ENCODE data around the gene ELL2. TPM values are rescaled to one million over a fixed set of nuclear protein-coding genes. Genes with fewer than 3 reads are reported as not detected.
A peak's percentile ranks its signal among the peaks of the same experiment; 100 is the strongest.

ELL2 gene
- total and polyA plus RNA-seq, 2 of the 13 experiments (the other 11 are each of a cell fraction or from before 2014, with no cell fraction given): 78.9 to 97.1 TPM

DNA sequence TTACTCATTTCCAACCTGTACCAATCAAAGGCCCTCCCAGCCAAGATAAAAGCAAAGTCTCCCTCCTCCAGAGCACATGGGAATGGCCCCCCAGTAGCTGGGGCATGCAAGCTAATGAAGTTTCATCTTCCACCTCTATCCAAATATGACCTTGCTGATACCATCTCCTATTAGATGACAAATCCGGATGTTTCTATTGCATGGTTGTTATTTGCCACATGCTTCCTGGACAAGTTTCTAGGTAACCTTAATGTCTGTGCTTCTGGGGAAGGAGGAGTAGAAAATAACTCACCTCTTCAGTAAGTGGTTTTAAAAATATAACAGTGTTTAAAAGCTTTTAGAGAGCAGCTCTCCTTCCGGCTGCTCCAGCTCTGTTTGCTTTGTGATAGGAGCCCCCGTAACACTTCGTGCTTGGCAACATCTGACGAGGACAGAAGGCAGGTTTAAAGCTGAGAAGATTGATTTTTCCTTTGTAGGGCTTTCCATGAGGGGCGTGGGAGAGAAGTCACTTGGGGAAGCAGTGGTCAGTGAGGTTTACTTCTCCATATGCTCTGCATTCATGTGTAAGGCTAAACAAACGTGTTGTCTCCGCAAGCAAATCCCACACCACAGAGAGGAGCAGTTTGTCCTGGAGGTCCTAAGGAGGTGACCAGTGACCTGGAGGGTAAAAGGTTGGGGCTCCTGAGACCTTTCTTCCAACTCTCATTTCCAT lies 98.8 kb downstream of the ELL2 start (continued):
- TF ChIP-seq MAZ (IDR thresholded peaks at IDR 0.05; ENCODE audit: borderline replicate concordance, low read depth, low read length) (no peak), MAZ (CRISPR knock-in tag; IDR thresholded peaks at IDR 0.05; ENCODE audit: low read depth) (0 out of 2 replicates have a peak, but pooled peaks have one; percentile 32), CHD4 (IDR thresholded peaks at IDR 0.05; ENCODE audit: borderline replicate concordance, low read length) (no peak; the same call in 1 of the 2 replicates), ZZZ3 (CRISPR knock-in tag; IDR thresholded peaks at IDR 0.05; ENCODE audit: borderline replicate concordance) (no peak), XRCC5 (optimal IDR thresholded peaks at IDR 0.05; ENCODE audit: low read length) (no peak), MED1 (CRISPR knock-in tag; IDR thresholded peaks at IDR 0.05) (peak; percentile 97), SAP130 (CRISPR knock-in tag; IDR thresholded peaks at IDR 0.05; ENCODE audit: low read depth) (peak; percentile 84), EHMT2 (IDR thresholded peaks at IDR 0.05; ENCODE audit: borderline replicate concordance, low read depth, low read length) (no peak), SMC3 (IDR thresholded peaks at IDR 0.05; ENCODE audit: low read length) (no peak), SRSF9 (IDR thresholded peaks at IDR 0.05; ENCODE audit: borderline replicate concordance, insufficient read depth, low read depth, low read length, poor library complexity, severe bottlenecking) (no peak), GLI4 (CRISPR knock-in tag; IDR thresholded peaks at IDR 0.05; ENCODE audit: borderline replicate concordance) (no peak), ZNF33B (CRISPR knock-in tag; IDR thresholded peaks at IDR 0.05) (no peak), RAD51 (IDR thresholded peaks at IDR 0.05; ENCODE audit: borderline replicate concordance) (no peak), PRMT3 (CRISPR knock-in tag; IDR thresholded peaks at IDR 0.05; ENCODE audit: borderline replicate concordance, low read depth) (no peak), ZFP36L1 (CRISPR knock-in tag; IDR thresholded peaks at IDR 0.05) (0 out of 2 replicates have a peak, but pooled peaks have one; percentile 31), MAF1 (CRISPR knock-in tag; IDR thresholded peaks at IDR 0.05; ENCODE audit: borderline replicate concordance) (no peak), REL (CRISPR knock-in tag; conservative IDR thresholded peaks at IDR 0.05) (no peak), KLF11 (CRISPR knock-in tag; IDR thresholded peaks at IDR 0.05) (no peak), ZNF382 (CRISPR knock-in tag; IDR thresholded peaks at IDR 0.05; ENCODE audit: borderline replicate concordance) (no peak), ZNF549 (CRISPR knock-in tag; IDR thresholded peaks at IDR 0.05) (no peak), ZNF891 (CRISPR knock-in tag; IDR thresholded peaks at IDR 0.05) (no peak), SNRNP70 (IDR thresholded peaks at IDR 0.05; ENCODE audit: low read depth, low read length) (no peak)
- TF ChIP-seq, protein P1, sequence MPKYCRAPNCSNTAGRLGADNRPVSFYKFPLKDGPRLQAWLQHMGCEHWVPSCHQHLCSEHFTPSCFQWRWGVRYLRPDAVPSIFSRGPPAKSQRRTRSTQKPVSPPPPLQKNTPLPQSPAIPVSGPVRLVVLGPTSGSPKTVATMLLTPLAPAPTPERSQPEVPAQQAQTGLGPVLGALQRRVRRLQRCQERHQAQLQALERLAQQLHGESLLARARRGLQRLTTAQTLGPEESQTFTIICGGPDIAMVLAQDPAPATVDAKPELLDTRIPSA (CRISPR knock-in tag; IDR thresholded peaks at IDR 0.05; ENCODE audit: borderline replicate concordance): no peak
- TF ChIP-seq, protein P2, sequence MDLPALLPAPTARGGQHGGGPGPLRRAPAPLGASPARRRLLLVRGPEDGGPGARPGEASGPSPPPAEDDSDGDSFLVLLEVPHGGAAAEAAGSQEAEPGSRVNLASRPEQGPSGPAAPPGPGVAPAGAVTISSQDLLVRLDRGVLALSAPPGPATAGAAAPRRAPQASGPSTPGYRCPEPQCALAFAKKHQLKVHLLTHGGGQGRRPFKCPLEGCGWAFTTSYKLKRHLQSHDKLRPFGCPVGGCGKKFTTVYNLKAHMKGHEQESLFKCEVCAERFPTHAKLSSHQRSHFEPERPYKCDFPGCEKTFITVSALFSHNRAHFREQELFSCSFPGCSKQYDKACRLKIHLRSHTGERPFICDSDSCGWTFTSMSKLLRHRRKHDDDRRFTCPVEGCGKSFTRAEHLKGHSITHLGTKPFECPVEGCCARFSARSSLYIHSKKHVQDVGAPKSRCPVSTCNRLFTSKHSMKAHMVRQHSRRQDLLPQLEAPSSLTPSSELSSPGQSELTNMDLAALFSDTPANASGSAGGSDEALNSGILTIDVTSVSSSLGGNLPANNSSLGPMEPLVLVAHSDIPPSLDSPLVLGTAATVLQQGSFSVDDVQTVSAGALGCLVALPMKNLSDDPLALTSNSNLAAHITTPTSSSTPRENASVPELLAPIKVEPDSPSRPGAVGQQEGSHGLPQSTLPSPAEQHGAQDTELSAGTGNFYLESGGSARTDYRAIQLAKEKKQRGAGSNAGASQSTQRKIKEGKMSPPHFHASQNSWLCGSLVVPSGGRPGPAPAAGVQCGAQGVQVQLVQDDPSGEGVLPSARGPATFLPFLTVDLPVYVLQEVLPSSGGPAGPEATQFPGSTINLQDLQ (CRISPR knock-in tag; IDR thresholded peaks at IDR 0.05): no peak
- TF ChIP-seq, protein P3, sequence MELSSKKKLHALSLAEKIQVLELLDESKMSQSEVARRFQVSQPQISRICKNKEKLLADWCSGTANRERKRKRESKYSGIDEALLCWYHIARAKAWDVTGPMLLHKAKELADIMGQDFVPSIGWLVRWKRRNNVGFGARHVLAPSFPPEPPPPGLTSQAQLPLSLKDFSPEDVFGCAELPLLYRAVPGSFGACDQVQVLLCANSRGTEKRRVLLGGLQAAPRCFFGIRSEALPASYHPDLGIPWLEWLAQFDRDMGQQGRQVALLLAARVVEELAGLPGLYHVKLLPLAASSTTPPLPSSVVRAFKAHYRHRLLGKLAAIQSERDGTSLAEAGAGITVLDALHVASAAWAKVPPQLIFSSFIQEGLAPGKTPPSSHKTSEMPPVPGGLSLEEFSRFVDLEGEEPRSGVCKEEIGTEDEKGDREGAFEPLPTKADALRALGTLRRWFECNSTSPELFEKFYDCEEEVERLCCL (CRISPR knock-in tag; IDR thresholded peaks at IDR 0.05; ENCODE audit: borderline replicate concordance): no peak
- TF ChIP-seq, protein P4, sequence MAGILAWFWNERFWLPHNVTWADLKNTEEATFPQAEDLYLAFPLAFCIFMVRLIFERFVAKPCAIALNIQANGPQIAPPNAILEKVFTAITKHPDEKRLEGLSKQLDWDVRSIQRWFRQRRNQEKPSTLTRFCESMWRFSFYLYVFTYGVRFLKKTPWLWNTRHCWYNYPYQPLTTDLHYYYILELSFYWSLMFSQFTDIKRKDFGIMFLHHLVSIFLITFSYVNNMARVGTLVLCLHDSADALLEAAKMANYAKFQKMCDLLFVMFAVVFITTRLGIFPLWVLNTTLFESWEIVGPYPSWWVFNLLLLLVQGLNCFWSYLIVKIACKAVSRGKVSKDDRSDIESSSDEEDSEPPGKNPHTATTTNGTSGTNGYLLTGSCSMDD (CRISPR knock-in tag; IDR thresholded peaks at IDR 0.05): no peak

All from HepG2 (cell line).